ENCODE data around the gene SLU7.

SLU7 gene

DNA sequence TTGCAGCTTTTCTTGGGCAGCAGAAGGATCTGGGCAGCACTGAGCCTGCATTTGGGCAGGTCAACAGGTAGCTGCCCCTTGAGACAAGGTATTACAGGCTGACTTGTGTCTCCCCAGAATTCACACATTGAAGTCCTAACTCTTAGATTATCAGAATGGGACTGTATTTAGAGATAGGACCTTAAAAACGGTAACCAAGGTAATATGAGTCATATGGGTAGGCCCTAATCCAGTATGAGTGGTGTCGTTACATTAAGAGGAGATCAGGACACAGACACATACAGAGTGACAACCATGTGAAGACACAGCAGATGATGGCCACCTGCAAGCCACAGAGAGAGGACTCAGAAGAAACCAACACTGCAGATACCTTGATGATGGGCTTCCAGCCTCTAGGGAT is 51.6 kb downstream of the SLU7 start:
- TF ChIP-seq ZFX (IDR thresholded peaks at IDR 0.05) = no peak
- TF ChIP-seq, protein P1, sequence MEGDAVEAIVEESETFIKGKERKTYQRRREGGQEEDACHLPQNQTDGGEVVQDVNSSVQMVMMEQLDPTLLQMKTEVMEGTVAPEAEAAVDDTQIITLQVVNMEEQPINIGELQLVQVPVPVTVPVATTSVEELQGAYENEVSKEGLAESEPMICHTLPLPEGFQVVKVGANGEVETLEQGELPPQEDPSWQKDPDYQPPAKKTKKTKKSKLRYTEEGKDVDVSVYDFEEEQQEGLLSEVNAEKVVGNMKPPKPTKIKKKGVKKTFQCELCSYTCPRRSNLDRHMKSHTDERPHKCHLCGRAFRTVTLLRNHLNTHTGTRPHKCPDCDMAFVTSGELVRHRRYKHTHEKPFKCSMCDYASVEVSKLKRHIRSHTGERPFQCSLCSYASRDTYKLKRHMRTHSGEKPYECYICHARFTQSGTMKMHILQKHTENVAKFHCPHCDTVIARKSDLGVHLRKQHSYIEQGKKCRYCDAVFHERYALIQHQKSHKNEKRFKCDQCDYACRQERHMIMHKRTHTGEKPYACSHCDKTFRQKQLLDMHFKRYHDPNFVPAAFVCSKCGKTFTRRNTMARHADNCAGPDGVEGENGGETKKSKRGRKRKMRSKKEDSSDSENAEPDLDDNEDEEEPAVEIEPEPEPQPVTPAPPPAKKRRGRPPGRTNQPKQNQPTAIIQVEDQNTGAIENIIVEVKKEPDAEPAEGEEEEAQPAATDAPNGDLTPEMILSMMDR (conservative IDR thresholded peaks at IDR 0.05) = no peak
- no peak overlapping the region for H3K27ac ChIP-seq

DNA sequence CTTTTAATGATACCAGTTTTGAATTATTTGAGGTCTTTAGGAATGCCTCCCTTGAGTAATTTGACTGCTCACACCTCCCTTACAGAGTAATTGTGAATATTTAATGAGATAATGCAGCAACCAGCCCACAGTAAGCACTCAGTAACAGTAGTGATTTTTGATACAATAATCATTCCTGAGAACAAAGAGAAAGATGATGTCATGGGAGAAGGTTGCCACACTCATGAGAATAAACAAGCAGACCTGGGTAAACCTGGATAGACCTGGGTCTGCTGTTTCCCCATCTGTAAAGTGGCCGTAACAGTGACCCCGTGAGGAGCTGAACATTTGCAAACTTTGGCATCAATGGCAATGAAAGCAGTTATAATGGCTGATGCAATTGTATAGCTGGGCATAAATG is 52.7 kb downstream of the SLU7 start:
- TF ChIP-seq ZFX (IDR thresholded peaks at IDR 0.05) = no peak

DNA sequence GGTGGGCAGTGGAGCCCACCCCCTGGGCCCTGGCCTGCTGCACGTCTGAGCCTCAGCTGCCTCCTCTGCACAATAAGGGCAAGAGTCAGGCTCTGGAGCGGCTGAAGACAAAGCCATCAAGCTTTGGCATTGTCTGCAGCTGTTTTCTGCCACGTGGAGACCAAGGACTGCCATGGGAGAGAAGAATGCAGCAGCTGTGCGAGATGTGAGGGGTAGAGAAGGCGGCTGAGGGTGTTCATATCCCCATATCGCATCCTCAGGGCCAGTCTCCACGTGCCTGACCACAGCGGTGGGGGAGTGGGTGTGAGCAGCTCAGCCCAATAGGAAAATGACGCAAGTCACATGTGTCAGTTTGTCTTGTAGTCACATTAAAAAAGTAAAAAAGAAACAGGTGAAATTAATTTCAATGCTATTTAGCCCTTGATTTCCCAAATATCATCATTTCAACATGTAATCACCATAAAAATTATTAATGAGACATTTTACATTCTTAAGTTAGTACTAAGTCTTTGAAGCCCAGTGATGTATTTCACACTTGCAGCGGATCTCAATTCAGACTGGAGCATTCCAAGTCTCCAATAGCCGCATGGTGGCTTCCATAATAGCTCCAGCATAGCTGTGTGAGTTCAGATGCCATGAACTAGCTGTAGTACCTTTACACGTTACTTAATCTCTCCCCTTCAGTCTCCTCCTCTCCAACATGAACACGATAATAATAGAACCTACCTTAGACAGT is 55.1 kb downstream of the SLU7 start:
- no peak for TF ChIP-seq ZFX (IDR thresholded peaks at IDR 0.05)
- TF ChIP-seq, protein P1 (conservative IDR thresholded peaks at IDR 0.05) = no peak
- no peak overlapping the region for H3K27ac ChIP-seq

More for the DNA sequence above, 52.7 kb downstream of the SLU7 start:
- H3K27ac ChIP-seq = no peak overlapping the region

DNA sequence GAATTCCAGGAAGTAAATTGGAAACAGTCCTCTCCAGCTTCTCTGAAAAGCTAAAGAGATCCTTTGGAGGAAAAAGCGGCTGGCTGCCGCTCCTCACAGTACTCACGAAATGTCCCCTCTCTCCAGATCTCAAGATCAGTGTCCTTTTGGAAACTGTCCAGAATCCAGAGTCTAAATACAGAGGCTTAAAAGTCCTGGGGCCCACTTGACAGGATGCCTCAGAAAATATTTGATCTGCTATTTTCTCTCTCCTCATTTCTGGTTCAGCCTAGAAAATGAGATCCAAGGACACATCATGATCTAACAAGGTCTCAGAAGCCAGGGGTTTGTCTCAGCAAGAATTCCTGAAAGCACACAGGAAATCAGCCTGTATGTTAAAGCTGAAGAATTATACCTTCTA is 55.7 kb downstream of the SLU7 start:
- no peak for TF ChIP-seq ZFX (IDR thresholded peaks at IDR 0.05)
- TF ChIP-seq, protein P1 (conservative IDR thresholded peaks at IDR 0.05) = no peak
- no peak overlapping the region for H3K27ac ChIP-seq

DNA sequence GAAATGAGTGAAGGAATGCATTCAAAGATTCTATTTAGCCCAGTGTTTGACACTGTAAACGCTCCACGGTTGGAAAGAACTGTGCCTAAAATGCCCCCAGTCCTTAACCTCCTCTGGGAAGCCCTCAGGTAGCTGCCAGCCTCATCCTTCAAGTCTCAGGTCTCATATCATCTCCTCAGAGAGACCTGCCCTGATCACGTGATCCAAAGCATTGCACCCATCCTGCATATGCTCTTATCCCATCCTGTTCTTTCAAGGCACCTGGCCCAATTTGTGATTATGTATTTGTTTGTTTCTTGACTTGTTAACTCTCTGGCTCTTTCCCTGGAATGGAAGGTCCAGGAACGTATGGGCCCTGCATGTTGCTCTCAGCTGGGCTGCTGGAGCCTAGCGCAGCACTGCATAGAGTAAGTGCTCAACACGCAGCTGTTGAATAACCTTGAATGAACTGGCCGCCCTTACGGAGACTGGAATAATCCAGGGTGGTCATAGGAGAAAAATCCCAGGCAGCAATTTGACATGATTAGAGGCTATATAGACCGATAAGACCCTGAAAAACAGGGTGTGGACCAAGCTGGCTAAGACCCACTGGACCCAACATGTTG is 57.2 kb downstream of the SLU7 start:
- H3K27ac ChIP-seq = no peak overlapping the region
- TF ChIP-seq, protein P1 (conservative IDR thresholded peaks at IDR 0.05) = no peak
- TF ChIP-seq ZFX (IDR thresholded peaks at IDR 0.05) = no peak

DNA sequence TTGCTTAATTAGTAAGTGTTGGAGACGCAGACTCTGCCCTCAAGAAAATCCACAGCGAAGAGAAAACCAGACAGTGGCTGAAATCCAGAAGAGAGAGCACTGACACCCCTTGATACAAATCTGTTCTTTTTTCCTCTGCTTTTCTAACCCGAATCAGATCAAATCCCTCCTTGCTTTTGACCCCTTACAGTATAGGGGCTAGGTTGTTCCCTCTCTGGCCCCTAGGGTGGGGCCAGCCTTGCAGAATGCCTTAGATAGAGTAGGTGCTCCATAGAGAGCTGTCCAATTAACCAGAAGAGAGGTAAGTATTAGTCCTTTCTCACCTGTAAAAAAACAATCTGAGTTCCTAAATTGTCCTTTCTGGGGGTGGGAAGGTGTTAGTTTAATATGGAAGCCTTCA is 58.6 kb downstream of the SLU7 start:
- H3K27ac ChIP-seq = no peak overlapping the region
- TF ChIP-seq, protein P1 (conservative IDR thresholded peaks at IDR 0.05) = no peak
- TF ChIP-seq ZFX (IDR thresholded peaks at IDR 0.05) = no peak

DNA sequence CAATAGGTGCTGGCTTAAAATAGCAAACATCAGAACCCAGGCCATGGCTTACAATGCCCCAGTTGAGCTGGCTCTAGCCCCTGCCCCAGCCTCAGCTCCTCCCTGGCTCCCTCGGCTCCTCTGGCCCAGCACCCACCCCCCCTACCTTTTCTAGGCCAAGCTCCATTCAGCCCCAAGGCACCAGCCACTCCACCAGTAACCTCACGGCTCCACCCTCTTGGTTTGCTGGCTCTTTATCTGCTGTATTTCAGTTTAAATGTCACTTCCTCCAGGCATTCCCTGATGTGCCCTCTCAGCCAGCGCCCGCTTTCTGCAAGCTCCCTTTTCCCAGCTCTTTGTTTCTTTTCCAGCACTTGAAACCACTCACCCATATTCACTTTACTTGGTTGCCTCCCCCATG is 59.1 kb downstream of the SLU7 start:
- TF ChIP-seq, protein P1 (conservative IDR thresholded peaks at IDR 0.05) = no peak
- TF ChIP-seq ZFX (IDR thresholded peaks at IDR 0.05) = no peak
- H3K27ac ChIP-seq = no peak overlapping the region

DNA sequence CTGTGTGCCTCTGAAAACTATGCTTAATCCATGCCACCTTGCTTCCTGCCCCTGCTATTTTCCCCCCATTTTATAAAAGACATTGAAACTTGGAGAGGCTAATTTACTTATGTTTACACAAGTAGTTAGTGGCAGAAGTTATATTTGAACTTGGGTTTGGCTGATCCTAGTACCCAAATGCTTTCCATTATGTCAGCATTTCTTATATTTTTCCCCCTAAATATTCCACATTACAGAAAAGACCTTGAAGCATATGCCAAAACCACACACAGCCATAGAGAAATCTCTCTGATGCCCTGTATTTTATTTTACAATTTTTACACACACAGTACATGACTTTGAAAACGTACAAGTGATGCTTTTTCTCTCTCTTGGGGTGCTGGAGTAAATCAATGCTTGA is 59.6 kb downstream of the SLU7 start:
- H3K27ac ChIP-seq = no peak overlapping the region
- no peak for TF ChIP-seq ZFX (IDR thresholded peaks at IDR 0.05)
- TF ChIP-seq, protein P1 (conservative IDR thresholded peaks at IDR 0.05) = no peak

Data from C4-2B (cell line).